HG02981 (cell line): ENCODE data around the gene MPPED1.

Source experiments
- ATAC-seq: cut with Tn5 transposase; IDR thresholded peaks from one replicate; pipeline ENCODE4 v1.9.1; 2021; ENCODE audit warnings: mild to moderate bottlenecking, moderate library complexity; ENCODE audit not compliant: unreplicated experiment

MPPED1 gene

GRCh38 chr22:43411869-43412807, at the start of gene MPPED1:
MPPED1 (plus strand) TSS chr22:43412014; CDS start chr22:43424986, 12,972 bp downstream.
- no peak for ATAC-seq

- ATAC-seq: no peak
Observed at GRCh38 chr22:43363315-43364168, 48.3 kb upstream of the MPPED1 start.

- ATAC-seq: no peak
Observed at GRCh38 chr22:43364169-43364435, 47.7 kb upstream of the MPPED1 start.

GRCh38 chr22:43365715-43366440, 45.9 kb upstream of the MPPED1 start:
- ATAC-seq: no peak

- no peak for ATAC-seq
Observed at GRCh38 chr22:43370036-43370435, 41.8 kb upstream of the MPPED1 start.

- ATAC-seq: no peak
Observed at GRCh38 chr22:43375951-43376455, 35.8 kb upstream of the MPPED1 start.

- ATAC-seq: no peak
Observed at GRCh38 chr22:43376765-43377547, 34.9 kb upstream of the MPPED1 start.

GRCh38 chr22:43377548-43377895, 34.3 kb upstream of the MPPED1 start:
- ATAC-seq: no peak

GRCh38 chr22:43377896-43378704, 33.7 kb upstream of the MPPED1 start:
- peak; percentile 54 for ATAC-seq

GRCh38 chr22:43381693-43382092, 30.1 kb upstream of the MPPED1 start:
- ATAC-seq: no peak

- no peak for ATAC-seq
Observed at GRCh38 chr22:43384863-43385262, 27.0 kb upstream of the MPPED1 start.

GRCh38 chr22:43385770-43386641, 25.8 kb upstream of the MPPED1 start:
- no peak for ATAC-seq

- no peak for ATAC-seq
Observed at GRCh38 chr22:43387815-43388214, 24.0 kb upstream of the MPPED1 start.

GRCh38 chr22:43388420-43388851, 23.4 kb upstream of the MPPED1 start:
- no peak for ATAC-seq

GRCh38 chr22:43389227-43389836, 22.5 kb upstream of the MPPED1 start:
- ATAC-seq: no peak

- ATAC-seq: no peak
Observed at GRCh38 chr22:43390166-43390565, 21.6 kb upstream of the MPPED1 start.

- ATAC-seq: no peak
Observed at GRCh38 chr22:43390872-43391271, 20.9 kb upstream of the MPPED1 start.

GRCh38 chr22:43391306-43391705, 20.5 kb upstream of the MPPED1 start:
- no peak for ATAC-seq
